Measurements from ENCODE around the gene PKIG.
"Not testable (repeated sequence)": the region's sequence is repeated elsewhere in the genome, so short reads cannot be mapped to it uniquely, and the experiment has no call there.

Gene PKIG

DNA sequence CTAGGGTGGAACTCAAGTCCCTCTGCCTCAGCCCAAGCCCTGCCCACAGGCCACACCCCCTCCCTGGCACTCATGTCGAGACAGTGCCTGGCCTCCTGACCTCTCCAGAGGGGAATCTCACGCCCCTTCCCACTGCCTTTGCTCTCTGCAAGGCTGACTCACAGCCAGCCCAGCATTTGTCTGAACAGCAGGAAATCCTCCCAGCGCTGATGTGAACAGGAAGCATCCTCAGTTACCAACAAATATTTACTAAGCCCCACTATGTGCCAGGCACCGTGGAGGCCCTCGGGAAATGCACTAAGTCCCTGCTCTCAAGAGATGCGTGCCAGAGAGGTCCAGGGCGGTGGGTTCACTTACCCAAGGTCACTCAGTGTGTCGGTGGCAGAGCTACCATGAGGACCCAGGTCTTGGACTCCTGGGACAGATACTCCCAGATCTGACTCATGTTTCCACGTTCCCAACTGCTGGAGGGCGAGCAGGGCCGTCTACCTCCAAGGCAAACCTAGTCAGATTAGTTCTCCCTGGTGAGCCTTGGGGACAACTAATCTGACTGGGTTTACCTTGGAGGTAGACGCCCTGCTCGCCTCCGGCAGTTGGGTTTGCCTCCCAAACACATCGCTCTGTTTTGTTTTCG is 61.3 kb downstream of the PKIG start:
- DNase-seq = peak; percentile 98

DNA sequence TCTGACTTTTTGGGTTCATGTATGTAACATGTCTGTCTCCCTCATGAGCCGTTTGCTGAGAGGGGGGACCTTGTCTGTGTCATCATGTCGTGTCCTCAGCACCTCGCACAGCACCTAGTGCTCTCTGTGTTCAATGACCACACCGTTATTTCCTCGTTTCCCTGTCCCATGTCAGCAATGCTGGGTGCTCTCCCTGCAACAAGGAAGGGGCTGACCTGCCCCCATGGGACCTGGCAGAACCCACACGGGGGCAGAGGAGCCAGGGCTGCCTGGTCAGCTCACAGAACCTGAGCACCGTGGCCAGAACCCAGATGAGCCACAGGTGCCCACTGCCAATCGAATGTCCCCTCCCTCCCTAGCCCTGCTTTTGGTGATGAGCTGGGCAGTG is 61.8 kb downstream of the PKIG start:
- no peak for DNase-seq

DNA sequence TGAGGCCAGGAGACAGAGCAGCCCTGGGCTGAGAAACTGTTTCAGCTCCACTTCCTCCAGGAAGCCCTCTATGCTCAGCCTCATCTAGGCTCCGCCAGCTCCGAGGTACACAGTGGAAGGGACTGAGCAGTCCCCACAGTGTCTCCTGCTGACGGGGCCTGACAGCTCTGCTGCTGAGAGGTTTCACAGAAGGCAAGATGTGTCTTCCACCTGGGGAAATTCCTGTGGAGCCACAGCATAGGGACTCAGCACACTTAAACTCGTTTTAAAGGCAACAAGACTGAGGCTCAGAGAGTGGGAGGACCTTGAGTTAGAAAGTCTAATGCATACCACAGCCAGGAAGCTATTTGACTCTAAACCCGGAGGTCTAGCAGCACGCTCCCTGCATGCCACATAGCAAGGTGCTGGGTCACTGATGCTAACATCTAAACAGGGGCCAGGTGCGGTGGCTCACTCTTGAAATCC is 62.3 kb downstream of the PKIG start:
- DNase-seq = no peak

DNA sequence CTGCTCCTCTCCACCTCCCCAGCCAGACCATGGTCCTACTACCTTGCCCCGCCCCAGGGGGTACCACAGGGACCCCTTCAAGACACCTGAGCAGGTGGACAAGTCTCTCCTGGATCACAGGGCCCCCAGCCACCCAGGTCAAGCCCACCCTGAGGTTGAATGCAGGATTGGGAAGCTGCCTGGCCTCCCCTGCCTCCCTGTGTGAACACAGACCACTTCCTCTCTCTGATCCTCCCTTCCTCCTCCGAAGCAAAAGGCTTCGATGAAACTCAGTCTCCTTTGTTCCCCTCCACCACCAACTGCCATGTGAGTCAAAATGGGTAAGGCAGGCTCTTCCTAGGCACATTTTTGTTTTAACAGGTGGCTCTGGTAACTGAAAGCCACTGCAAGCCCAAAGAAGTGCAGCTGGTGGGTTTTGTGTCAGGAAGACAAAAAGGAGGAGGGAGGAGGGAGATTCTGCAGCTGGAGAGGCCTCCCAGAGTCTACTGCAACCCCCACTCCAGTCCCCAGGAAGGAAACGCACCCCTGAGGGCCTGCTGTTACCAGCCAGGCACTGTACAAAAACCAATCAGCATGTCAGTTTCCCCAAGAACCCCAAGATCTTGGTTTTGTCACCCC is 63.8 kb downstream of the PKIG start:
- DNase-seq = no peak

DNA sequence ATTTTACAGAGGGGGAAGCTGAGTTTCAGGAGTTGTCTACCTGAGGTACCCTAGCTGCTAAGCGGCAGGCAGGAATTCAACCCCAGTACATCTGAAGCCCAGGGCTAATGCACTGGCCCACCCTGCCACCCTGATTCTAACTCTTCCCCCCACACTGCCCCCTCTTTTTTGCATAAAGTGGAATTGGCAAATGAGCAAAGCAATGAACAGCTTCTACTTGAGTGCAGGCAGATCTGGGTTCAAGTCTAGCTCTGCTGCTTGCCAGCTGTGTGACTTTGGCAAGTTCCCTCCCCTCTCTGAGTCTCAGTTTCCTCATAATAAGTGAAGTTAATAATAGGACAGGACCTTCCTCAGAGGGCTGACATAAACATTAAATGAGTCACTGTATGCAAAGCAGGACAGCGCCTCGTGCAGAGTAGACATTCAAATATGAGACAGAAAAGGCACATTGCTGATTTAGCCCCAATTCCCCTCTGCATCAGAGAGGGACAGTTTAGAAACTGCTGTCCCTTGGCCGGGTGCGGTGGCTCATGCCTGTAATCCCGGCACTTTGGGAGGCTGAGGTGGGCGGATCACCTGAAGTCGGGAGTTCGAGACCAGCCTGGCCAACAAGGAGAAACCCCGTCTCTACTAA is 64.4 kb downstream of the PKIG start:
- DNase-seq = no peak

DNA sequence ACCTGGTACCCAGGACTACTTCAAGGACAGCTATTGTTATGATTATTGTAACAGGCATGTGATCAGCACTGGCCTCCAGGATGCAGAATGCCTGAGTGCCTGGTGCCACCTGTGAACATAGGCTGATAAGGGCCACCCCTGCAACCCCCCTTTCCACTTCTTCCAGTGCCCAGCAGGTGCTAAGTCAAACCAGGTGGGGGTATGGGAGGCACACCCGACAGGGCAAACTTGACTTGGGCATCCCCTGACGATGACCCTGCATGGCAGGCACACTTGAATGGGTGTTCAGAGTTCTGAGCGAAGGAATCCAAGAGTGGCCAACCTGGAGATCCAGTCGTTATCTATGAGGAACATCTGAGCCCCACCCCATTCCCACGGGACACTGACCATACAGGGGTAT is 65.7 kb downstream of the PKIG start:
- no peak for DNase-seq

DNA sequence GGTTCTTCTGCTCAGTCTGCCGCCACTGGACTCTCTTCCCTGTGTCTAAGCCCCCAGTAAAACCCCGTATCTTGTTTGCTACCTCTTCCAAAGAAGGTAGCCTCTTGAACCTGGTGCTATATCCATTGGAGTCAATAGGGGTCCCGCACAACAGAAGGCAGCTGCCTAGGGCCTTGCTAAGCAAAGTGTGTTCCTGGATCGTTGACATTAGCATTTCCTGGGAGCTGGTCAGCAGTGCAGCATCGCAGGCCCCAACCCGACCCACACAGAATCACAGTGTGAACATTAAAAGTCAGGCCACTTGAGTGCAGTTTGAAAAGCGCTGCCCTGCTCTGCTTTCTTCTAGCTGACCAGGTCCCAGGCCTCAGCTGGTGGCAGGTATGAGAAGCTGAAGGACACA is 66.2 kb downstream of the PKIG start:
- no peak for DNase-seq

DNA sequence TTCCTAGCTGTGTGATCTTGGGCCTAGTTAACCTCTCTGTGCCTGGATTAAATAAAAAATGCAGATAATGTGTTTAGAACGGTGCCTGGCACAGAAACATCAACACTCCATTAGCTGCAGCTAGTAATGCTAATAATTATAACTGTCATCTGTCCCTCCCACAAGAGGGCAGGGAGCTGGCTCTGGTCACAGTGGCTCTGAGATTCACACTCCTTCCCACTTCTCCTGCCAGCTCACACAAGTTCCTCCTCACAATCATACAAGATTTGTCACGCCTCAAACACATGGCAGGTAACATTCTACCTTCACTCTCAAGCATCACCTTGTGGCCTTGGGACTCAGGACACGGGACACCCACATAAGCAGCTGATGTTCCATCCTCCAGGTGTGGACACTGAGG is 66.7 kb downstream of the PKIG start:
- no peak for DNase-seq

DNA sequence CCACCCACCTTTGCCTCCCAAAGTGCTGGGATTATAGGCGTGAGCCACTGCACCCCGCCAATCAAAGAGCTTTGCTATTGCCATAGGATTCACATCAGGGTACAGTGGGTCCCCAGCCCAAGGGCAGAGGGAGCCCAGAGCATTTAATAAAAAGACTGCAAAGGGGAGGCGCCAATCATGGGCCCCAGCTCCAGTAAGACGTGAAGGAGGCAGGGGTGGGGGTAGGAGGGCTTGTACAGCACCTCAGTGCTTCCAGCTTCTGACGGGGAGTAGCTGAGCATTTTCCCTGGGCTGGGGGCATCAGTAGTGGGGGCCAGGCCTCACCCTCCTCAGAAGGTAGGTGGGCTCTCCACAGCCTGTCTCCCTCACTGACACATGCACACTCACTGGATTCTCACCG is 67.6 kb downstream of the PKIG start:
- DNase-seq = no peak

DNA sequence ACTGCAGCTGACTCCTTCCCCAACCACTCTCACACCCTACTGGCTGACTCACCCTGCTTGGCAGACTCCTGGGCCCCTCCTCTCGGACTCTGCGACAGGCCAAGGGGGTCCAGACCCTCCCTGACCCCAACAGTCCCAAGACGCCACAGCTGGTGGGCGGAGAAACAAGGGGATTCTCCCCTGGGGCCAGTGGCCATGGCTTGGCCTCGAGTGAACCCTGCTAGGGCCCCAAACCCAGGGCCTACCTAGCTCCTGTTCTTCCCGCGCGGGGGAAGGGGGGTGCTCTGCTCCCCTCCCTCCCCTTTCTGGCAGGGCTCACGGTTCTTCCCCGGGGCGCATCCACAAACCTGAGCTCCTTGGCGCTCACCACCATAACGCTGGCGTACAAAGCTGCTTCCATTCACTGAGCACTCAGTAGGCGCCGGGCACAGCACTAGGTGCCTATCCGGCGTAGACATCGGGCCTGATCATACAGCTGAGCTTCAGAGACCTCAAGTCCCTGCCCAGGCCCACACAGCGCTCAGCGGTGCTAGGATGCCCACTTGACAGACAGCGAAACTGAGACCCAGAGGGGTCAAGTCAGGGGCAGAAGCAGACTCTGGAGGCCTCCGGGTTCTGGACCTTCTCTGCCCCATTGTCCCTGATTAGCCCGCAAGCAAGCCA is 68.5 kb downstream of the PKIG start:
- DNase-seq = no peak

DNA sequence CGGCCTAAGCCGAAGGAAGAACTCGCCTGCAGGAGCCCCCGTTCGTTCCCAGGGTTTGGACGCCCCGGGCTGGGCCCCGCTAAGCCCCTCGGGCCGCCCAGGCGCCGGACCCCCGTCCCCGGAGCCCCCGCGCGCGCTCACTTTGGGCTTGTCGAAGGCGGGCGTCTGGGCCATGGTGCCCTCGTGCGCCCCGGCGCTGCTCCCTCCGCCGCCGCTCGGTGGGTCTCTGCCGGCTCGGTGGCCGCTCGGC is 69.0 kb downstream of the PKIG start:
- DNase-seq = no peak

DNA sequence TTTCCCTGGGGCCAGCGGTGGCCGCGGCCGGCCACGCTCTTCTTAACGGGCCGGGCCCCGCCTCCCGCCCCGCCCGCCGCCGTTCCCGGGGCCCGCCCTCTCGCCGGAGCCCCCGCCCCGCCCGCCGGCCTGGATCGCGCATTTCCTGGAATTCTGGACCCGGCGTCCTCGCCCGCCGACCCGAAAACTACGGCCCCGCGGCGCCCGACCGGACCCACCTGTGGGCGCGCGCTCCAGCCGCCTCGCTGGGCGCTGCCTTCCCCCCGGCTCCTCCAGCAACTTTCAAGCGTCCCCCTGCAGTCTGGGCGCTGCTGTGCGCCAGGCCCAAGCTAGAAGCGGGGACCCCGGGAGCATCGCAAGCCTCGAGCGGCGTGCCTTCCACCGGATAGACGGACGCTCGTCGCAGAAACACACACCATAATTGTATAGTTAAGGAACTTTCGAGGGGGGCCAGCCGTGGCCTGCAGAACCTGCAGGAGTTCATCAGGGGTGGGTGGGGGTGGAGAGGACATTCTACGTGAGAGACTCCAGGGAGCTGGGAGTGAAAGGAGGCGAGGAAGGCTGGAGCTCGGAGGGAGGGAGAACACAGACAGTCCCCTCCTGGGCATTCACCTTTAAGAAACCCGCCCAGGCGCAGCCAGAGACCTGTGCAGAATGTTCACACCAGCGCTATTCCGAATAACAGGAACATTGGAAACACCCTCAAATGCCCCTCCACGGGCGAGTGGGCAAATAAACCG is 69.5 kb downstream of the PKIG start, which contains the start of gene ADA:
TSS of gene ADA (minus strand) at position 16 of the 740 bp plus-strand sequence. CDS start 92 bp downstream, outside the sequence.
- peak; percentile 79 for DNase-seq

DNA sequence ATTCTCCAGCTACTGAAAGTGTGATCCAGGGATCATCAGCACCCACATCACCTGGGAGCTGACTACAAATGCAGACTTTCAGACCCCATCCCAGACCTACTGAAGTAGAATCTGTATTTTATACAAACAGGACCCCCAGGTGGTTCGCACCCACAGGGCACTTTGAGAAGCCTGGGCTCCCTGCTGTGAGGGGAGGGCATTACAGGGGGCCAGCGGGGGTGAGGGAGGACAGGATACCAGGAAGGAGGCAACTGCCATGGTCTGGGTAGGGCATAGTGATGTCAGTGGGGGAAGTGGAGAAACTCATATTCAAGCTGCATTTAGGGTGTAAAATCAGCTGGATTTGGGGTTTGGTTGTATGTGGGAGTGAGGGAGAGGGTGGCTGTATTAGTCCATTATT is 71.2 kb downstream of the PKIG start:
- no peak for DNase-seq

DNA sequence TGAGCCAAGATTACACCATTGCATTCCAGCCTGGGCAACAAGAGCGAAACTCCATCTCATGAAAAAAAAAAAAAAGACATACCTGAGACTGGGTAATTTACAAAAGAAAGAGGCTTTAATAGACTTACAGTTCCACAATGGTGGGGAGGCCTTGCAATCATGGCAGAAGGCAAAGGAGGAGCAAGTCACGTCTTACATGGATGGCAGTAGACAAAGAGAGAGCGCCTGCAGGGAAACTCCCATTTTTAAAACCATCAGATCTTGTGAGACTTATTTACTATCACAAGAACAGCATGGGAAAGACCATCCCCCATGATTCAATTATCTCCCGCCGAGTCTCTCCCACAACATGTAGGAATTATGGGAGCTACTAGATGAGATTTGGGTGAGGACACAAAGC is 71.8 kb downstream of the PKIG start:
- not testable (repeated sequence) for DNase-seq

DNA sequence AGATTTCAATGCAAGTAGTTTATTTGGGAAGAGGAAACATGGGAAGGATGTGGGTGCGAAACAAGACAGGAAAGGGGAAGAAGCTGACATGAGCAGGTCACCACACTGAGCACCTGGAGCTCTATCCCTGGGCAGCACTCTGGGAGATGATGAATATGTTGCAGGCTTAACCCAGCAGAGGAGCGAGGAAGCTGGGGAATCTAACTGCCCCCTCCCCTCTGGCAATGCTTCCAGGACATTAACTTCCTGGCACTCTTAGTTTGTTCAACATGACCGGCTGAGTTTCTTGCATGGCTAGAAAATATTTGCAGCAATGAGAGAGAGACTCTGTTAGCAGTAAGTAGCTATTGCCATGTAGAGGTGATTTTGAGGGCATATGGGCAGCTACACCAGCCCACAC is 74.1 kb downstream of the PKIG start:
- no peak for DNase-seq

DNA sequence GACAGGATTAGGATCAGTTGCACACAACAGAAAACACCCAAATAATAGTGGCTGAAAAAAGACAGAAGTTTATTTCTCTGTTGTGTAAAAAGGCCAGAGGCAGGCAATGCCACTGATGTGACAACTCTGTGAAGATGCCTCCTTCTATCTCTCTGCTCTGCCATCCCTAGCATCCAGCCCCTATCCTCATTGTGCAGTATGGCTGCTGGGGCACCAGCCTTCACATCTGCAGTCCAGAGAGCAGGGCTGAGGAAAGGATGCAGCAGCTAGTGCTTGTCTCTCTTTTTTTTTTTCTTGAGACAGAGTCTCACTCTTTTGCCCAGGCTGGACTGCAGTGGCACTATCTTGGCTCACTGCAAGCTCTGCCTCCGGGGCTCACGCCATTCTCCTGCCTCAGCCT is 75.5 kb downstream of the PKIG start:
- DNase-seq = no peak

DNA sequence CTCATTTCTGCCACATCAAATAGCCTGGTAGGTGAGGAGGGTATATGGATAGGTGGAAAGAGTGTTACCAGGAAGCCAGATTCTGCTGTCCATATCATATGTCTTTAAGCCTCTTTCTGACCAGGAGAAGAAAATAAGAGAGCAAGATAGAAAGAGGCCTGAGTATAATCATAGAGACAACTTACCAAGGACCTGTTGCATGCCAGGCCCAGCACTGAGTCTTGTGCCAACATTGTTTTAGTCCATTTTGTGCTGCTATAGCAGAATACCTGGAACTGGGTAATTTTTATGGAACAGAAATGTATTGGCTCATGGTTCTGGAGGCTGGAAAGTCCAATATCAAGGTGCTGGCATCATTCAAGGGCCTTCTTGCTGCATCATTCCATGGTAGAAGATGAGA is 76.4 kb downstream of the PKIG start:
- no peak for DNase-seq

DNA sequence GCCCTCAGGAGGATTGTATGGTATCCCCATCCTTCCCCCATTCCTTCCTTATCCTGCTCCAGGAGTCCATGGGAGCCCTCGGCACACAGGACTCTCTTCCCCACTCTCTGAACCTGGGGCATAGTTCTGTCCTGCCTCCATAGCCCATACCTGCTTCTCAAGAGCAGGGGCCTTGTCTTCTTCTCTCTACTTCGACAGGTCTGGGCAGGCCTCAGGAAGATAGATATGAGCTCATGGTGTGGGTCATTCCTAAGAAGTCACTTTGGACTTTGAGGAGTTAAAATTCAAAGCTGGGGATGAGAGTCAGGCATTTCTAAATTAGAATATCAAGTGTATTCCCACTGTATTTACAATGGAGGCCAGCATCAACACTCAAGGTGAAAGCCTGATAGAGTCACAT is 77.6 kb downstream of the PKIG start:
- no peak for DNase-seq

DNA sequence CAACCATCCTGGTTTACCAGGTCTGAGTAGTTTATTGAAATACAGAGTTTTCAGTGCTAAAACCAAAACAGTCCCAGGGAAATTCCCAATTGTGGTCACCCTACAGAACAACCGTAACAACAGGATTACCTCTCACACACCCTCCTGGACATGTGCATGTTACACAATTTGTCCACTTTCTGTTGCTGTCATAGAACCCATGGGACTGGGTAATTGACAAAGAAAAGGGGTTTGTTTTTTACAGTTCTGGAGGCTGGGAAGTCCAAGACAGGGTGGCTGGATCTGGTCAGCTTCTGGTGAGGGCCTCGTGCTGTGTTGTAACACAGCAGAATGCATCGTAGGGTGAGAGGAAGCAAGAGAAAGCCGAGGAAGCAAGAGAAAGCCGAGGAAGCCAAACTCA is 78.2 kb downstream of the PKIG start:
- DNase-seq = no peak

DNA sequence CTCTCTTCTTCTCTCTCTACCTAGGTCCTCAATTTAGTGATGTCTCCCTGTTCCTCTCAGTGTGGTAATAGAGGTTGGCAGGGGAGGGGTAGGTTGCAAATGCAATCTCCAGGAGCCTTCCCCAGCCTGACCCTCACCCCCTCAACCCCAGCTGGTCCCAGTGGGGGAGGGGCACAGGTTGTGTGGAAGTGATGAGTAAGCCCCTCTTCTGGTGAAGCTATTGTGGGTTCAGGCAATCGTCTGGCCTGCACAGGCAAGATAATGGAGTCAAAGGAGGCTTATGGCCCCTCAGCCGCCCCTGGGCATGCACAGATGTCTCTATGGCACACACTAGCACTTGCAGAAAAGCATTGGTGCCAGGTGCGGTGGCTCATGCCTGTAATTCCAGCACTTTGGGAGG is 79.9 kb downstream of the PKIG start:
- no peak for DNase-seq

DNA sequence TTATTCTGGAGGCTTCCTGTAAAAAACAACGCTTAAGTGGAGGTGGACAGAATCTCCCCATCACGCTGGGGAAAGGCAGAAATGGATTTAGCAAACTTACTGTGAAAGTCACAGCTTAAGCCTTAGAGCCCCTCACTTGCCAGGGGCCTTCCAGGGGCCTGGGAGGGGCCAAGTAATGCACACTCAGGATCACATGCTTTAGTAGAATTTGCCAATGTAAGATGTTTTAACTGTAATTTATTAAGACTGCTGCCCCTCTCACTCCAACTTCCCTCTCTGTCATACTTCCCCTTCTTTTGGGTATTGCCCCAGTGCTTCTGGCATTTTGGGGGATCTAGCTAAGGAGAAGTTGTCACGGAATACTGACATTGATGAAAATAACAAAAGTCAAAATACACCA is 81.8 kb downstream of the PKIG start:
- no peak for DNase-seq

DNA sequence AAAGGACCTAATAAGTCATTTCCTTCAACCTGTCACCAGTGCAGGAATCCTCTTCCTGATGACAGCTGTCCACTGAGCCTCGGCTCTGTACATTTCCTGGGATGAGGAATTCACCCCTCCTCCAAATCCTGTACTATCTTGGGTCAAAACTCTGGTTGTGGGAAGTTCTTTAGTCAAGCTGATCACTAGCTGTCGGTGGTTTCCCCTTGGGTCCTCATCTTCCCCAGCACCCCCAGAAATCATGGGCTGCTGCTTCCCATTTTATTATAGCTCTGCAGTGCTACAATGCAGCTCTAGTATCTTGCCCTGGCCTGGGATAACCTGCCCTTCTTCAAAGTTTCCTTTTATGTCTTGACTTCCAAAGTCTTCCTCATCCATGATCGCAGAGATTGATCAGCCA is 83.7 kb downstream of the PKIG start:
- no peak for DNase-seq

Data from islet precursor cell (in vitro differentiated cells).